HEK293 (cell line): ENCODE data around the gene RAP2B.

Source experiments
- CTCF ChIP-seq: fragments of 450-650 bp; formaldehyde crosslinking; IDR thresholded peaks from 2 replicates; pipeline ENCODE4 v1.5.1; 2016; ENCODE audit warnings: missing biosample characterization, missing genetic modification characterization
- EGR2 ChIP-seq: fragments of 450-650 bp; formaldehyde crosslinking; IDR thresholded peaks from 2 replicates; pipeline ENCODE4 v1.5.1; 2016; ENCODE audit warnings: low read depth, missing biosample characterization, missing genetic modification characterization
- PBX3 ChIP-seq: sonication (generic); formaldehyde crosslinking; IDR thresholded peaks from 2 replicates; pipeline ENCODE4 v1.8.1; 2022; ENCODE audit warnings: mild to moderate bottlenecking, moderate library complexity, missing genetic modification reagents
- REST ChIP-seq: fragments of 450-650 bp; formaldehyde crosslinking; IDR thresholded peaks from 2 replicates; pipeline ENCODE4 v1.5.1; 2016; ENCODE audit warnings: missing biosample characterization, missing genetic modification characterization
- SALL2 ChIP-seq: fragments of 450-650 bp; formaldehyde crosslinking; IDR thresholded peaks from 2 replicates; pipeline ENCODE4 v1.5.0; 2017; ENCODE audit warnings: missing biosample characterization, mild to moderate bottlenecking, missing genetic modification characterization, borderline replicate concordance
- ZBTB21 ChIP-seq: fragments of 450-650 bp; formaldehyde crosslinking; IDR thresholded peaks from 2 replicates; pipeline ENCODE4 v1.5.1; 2017; ENCODE audit warnings: missing biosample characterization, missing genetic modification characterization
- ZNF274 ChIP-seq, 2 experiments: fragments of 200-500 bp in 1 of 2; fragments of 450-650 bp in 1 of 2; sonication (Bioruptor generic) in 1 of 2; formaldehyde crosslinking in 1 of 2; IDR thresholded peaks; 2 replicates each; pipeline versions ENCODE4 v1.5.1 to v1.6.1; 2014 to 2016; ENCODE audit warnings: borderline replicate concordance in 1 of 2, inconsistent platforms in 1 of 2, low read length in 1 of 2, missing biosample characterization in 1 of 2, missing genetic modification characterization in 1 of 2
- ZNF423 ChIP-seq: fragments of 450-650 bp; formaldehyde crosslinking; IDR thresholded peaks from 2 replicates; pipeline ENCODE4 v1.5.1; 2016; ENCODE audit warnings: missing biosample characterization, missing genetic modification characterization
- ZNF48 ChIP-seq: fragments of 450-650 bp; formaldehyde crosslinking; IDR thresholded peaks from 2 replicates; pipeline ENCODE4 v1.5.1; 2016; ENCODE audit warnings: missing biosample characterization, missing genetic modification characterization

- TF ChIP-seq SALL2 (tag by site-specific recombination), result no peak
- TF ChIP-seq ZBTB21 (tag by site-specific recombination), result no peak
- no peak for TF ChIP-seq CTCF (tag by site-specific recombination)
- TF ChIP-seq EGR2 (tag by site-specific recombination), result no peak
- no peak for TF ChIP-seq ZNF274 (IDR thresholded peaks at IDR 0.05; ENCODE audit: low read length)
- TF ChIP-seq ZNF274 (tag by site-specific recombination; IDR thresholded peaks at IDR 0.05; ENCODE audit: borderline replicate concordance), result no peak
- TF ChIP-seq ZNF48 (tag by site-specific recombination), result no peak
- no peak for TF ChIP-seq PBX3
- no peak for TF ChIP-seq REST
- no peak for TF ChIP-seq ZNF423 (tag by site-specific recombination)
Observed at GRCh38 chr3:153144071-153144470, 18.0 kb upstream of the RAP2B start.
